Vagina (tissue), 2 donors: ENCODE data around the gene RGL4.

Source experiments
- POLR2A ChIP-seq, 2 donors: fragments of 450-650 bp; IDR thresholded peaks; one replicate each; pipeline ENCODE4 v1.6.1; 2017; ENCODE audit warnings: antibody characterized with exemption in 2 of 2, mild to moderate bottlenecking in 2 of 2, moderate library complexity in 2 of 2
- TF ChIP-seq, protein P1 (sequence below), 3 experiments: fragments of 450-650 bp in 2 of 3; fragments of 200-600 bp in 1 of 3; sonication (generic) in 1 of 3; IDR thresholded peaks; one replicate each; pipeline ENCODE4 v1.5.1; 2017 to 2019; ENCODE audit warnings: antibody characterized with exemption in 3 of 3, mild to moderate bottlenecking in 2 of 3, moderate library complexity in 2 of 3

DNA sequence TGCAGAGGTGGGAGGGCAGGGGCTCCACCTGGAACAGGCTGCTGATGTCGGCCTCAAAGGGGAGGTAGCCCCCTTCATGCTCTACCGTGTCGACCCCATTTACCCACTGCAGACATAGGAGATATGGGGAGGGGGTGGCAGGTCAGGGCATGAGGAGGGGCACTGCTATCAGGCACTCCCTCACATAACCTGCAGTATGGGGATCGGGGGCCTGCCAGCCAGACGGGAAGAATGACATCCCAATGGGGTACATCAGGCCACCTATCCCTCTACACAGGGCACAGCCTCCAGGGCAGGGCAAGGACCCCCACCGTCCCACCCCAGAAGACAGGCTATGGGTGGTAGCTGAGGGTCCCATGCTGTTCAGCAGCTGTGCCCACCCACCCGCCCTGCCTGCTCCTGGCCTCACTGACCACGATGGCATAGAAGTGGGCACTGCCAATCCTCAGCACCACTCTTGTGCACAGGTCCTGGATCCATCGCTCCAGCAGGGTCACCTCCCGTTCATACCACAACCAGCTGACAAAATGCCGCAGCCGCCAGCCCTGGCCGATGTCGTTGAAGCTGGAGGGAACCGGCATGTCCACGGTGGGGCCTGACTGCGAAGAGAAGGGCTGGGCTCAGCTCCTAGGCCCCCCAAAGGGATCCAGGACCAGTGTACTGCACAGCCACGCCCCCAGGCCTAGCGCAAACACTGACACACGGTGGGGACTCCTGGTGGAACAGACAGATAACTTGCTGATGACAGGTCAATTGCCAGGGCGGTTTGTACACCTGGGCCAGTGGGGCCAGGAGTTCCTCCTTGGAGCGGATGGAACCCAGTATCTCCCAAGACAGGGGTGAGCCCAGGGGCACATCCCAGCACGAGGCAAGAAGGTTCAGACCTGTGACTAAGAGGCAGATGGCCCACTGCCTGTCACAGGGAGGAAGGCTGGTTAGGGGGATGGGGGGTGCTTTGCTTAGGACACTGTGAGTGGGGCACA, 24.1 kb downstream of the RGL4 start:
- TF ChIP-seq POLR2A (IDR thresholded peaks at IDR 0.05): no peak
- TF ChIP-seq, protein P1, sequence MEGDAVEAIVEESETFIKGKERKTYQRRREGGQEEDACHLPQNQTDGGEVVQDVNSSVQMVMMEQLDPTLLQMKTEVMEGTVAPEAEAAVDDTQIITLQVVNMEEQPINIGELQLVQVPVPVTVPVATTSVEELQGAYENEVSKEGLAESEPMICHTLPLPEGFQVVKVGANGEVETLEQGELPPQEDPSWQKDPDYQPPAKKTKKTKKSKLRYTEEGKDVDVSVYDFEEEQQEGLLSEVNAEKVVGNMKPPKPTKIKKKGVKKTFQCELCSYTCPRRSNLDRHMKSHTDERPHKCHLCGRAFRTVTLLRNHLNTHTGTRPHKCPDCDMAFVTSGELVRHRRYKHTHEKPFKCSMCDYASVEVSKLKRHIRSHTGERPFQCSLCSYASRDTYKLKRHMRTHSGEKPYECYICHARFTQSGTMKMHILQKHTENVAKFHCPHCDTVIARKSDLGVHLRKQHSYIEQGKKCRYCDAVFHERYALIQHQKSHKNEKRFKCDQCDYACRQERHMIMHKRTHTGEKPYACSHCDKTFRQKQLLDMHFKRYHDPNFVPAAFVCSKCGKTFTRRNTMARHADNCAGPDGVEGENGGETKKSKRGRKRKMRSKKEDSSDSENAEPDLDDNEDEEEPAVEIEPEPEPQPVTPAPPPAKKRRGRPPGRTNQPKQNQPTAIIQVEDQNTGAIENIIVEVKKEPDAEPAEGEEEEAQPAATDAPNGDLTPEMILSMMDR (IDR thresholded peaks at IDR 0.05): no peak
